Measurements from ENCODE around the gene HDGF.

HDGF gene

DNA sequence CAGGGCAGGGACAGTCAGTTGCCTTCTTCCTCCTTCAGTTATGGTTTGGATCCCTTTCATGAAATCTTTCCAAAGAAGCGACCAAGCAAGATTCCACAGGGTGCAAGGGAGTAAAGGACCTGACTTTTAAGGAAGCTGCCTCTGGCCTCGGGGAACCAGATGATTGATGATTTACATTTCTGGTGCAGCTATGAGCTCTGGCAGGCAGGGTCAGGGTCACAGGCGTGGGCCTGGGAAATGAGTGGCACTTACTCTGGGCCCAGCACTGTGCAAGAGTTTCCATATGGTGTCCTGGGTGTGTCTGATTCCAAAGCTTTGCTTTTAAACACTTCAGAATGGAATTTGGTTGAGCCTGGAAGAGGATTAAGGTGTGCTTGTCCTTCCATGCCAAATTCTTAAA is 38.8 kb downstream of the HDGF start:
- Histone ChIP-seq H3F3A (ENCODE audit: control insufficient read depth, insufficient read depth) (peaks cover 7% of the 10 kb centered on the region; the same call in 1 of the 2 replicates), H3K9me3 (ENCODE audit: control insufficient read depth, insufficient read depth, low read length) (no peaks in the 10 kb centered on the region), H3K27me3 (ENCODE audit: control insufficient read depth, low read length) (peaks cover 7% of the 10 kb centered on the region), H3K4me1 (ENCODE audit: control insufficient read depth, low read length) (no peaks in the 10 kb centered on the region), H3K79me2 (ENCODE audit: control insufficient read depth, low read length) (no peaks in the 10 kb centered on the region), H4K20me1 (ENCODE audit: control insufficient read depth, insufficient read depth, low read depth, low read length) (0 out of 2 replicates have a peak, but pooled peaks cover 3% of the 10 kb centered on the region), H3K4me3 (ENCODE audit: low read length) (no peak overlapping the region), H3K27ac (ENCODE audit: low read depth, low read length) (no peak overlapping the region), H3K36me3 (ENCODE audit: control insufficient read depth, low read length) (no peaks in the 10 kb centered on the region), H3K9me2 (replicated peaks; ENCODE audit: control insufficient read depth, low read length) (no peaks in the 10 kb centered on the region), H3K4me2 (ENCODE audit: low read length) (no peak overlapping the region)
- TF ChIP-seq EZH2phosphoT487 (IDR thresholded peaks at IDR 0.05; ENCODE audit: borderline replicate concordance, low read length), result no peak
- TF ChIP-seq, protein P1, sequence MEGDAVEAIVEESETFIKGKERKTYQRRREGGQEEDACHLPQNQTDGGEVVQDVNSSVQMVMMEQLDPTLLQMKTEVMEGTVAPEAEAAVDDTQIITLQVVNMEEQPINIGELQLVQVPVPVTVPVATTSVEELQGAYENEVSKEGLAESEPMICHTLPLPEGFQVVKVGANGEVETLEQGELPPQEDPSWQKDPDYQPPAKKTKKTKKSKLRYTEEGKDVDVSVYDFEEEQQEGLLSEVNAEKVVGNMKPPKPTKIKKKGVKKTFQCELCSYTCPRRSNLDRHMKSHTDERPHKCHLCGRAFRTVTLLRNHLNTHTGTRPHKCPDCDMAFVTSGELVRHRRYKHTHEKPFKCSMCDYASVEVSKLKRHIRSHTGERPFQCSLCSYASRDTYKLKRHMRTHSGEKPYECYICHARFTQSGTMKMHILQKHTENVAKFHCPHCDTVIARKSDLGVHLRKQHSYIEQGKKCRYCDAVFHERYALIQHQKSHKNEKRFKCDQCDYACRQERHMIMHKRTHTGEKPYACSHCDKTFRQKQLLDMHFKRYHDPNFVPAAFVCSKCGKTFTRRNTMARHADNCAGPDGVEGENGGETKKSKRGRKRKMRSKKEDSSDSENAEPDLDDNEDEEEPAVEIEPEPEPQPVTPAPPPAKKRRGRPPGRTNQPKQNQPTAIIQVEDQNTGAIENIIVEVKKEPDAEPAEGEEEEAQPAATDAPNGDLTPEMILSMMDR (IDR thresholded peaks at IDR 0.05; ENCODE audit: low read depth, low read length, poor library complexity, severe bottlenecking), result no peak

GRCh38 chr1:156711011-156711817 is 40.3 kb downstream of the HDGF start:
- Histone ChIP-seq H3K27ac (ENCODE audit: low read depth, low read length) (no peak overlapping the region), H3K27me3 (ENCODE audit: control insufficient read depth, low read length) (peaks cover 20% of the 10 kb centered on the region), H3K9me2 (replicated peaks; ENCODE audit: control insufficient read depth, low read length) (no peaks in the 10 kb centered on the region), H3K4me3 (ENCODE audit: low read length) (no peak overlapping the region), H3K4me1 (ENCODE audit: control insufficient read depth, low read length) (peaks cover 9% of the 10 kb centered on the region), H3F3A (ENCODE audit: control insufficient read depth, insufficient read depth) (peaks cover 5% of the 10 kb centered on the region; the same call in 1 of the 2 replicates), H3K4me2 (ENCODE audit: low read length) (no peak overlapping the region), H4K20me1 (ENCODE audit: control insufficient read depth, insufficient read depth, low read depth, low read length) (0 out of 2 replicates have a peak, but pooled peaks cover 3% of the 10 kb centered on the region), H3K36me3 (ENCODE audit: control insufficient read depth, low read length) (no peaks in the 10 kb centered on the region), H3K9me3 (ENCODE audit: control insufficient read depth, insufficient read depth, low read length) (no peaks in the 10 kb centered on the region), H3K79me2 (ENCODE audit: control insufficient read depth, low read length) (no peaks in the 10 kb centered on the region)
- TF ChIP-seq EZH2phosphoT487 (IDR thresholded peaks at IDR 0.05; ENCODE audit: borderline replicate concordance, low read length), result no peak
- TF ChIP-seq, protein P1 (IDR thresholded peaks at IDR 0.05; ENCODE audit: low read depth, low read length, poor library complexity, severe bottlenecking), result no peak

- no peak for TF ChIP-seq EZH2phosphoT487 (IDR thresholded peaks at IDR 0.05; ENCODE audit: borderline replicate concordance, low read length)
- TF ChIP-seq, protein P1 (IDR thresholded peaks at IDR 0.05; ENCODE audit: low read depth, low read length, poor library complexity, severe bottlenecking), result no peak
- Histone ChIP-seq H3K36me3 (ENCODE audit: control insufficient read depth, low read length) (no peaks in the 10 kb centered on the region), H3K27ac (ENCODE audit: low read depth, low read length) (no peak overlapping the region)
Observed at GRCh38 chr1:156709757-156710489, 41.6 kb downstream of the HDGF start.

More at GRCh38 chr1:156709757-156710489, 41.6 kb downstream of the HDGF start:
- H3K4me2 ChIP-seq (ENCODE audit: low read length), result no peak overlapping the region
- H3F3A ChIP-seq (ENCODE audit: control insufficient read depth, insufficient read depth), result no peaks in the 10 kb centered on the region
- peaks cover 20% of the 10 kb centered on the region for H3K4me1 ChIP-seq (ENCODE audit: control insufficient read depth, low read length)
- peaks cover 33% of the 10 kb centered on the region for H3K27me3 ChIP-seq (ENCODE audit: control insufficient read depth, low read length)
- no peaks in the 10 kb centered on the region for H3K9me3 ChIP-seq (ENCODE audit: control insufficient read depth, insufficient read depth, low read length)
- H3K9me2 ChIP-seq (replicated peaks; ENCODE audit: control insufficient read depth, low read length), result no peaks in the 10 kb centered on the region
- H4K20me1 ChIP-seq (ENCODE audit: control insufficient read depth, insufficient read depth, low read depth, low read length), result 0 out of 2 replicates have a peak, but pooled peaks cover 3% of the 10 kb centered on the region
- H3K79me2 ChIP-seq (ENCODE audit: control insufficient read depth, low read length), result no peaks in the 10 kb centered on the region
- no peak overlapping the region for H3K4me3 ChIP-seq (ENCODE audit: low read length)
